Subcutaneous adipose tissue (tissue), 4 donors: ENCODE data around the gene TFF2. TPM values are rescaled to one million over a fixed set of nuclear protein-coding genes. Genes with fewer than 3 reads are reported as not detected.

Experiments
- total RNA-seq, 4 donors: library from RNA; depleted of rRNA; stranded (reverse); fragments of >200 nt; gene quantifications; one replicate each; pipeline ENCODE4 v1.1.0, GENCODE V29; 2016
- TF ChIP-seq, protein P1 (sequence below): fragments of 450-650 bp; IDR thresholded peaks from one replicate; pipeline ENCODE4 v1.5.1; 2016; ENCODE audit warnings: low read depth, mild to moderate bottlenecking, control low read depth, antibody characterized with exemption, moderate library complexity

TFF2 gene
- total RNA-seq, 4 donors from 2014 or later = not detected

DNA sequence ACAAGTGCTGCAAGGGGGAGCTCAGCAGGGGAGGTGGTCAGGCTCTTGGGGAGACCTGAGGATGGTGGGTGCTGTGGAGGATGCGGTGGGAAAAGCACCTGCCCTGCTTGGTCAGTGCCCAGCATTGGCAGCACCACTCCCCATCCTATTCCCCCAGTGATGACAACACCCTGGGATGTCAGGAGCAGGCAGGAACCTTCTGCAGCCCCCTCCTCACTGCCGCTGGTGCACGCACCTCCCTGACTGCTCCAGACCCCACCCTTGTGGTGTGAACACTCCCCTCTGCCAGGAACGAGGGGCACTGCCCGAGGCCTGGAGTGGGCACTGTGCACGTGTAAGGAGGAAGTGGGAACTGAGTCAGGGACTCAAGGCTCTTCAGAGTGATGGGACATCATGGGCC is 32.5 kb upstream of the TFF2 start:
- TF ChIP-seq, protein P1, sequence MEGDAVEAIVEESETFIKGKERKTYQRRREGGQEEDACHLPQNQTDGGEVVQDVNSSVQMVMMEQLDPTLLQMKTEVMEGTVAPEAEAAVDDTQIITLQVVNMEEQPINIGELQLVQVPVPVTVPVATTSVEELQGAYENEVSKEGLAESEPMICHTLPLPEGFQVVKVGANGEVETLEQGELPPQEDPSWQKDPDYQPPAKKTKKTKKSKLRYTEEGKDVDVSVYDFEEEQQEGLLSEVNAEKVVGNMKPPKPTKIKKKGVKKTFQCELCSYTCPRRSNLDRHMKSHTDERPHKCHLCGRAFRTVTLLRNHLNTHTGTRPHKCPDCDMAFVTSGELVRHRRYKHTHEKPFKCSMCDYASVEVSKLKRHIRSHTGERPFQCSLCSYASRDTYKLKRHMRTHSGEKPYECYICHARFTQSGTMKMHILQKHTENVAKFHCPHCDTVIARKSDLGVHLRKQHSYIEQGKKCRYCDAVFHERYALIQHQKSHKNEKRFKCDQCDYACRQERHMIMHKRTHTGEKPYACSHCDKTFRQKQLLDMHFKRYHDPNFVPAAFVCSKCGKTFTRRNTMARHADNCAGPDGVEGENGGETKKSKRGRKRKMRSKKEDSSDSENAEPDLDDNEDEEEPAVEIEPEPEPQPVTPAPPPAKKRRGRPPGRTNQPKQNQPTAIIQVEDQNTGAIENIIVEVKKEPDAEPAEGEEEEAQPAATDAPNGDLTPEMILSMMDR = no peak

DNA sequence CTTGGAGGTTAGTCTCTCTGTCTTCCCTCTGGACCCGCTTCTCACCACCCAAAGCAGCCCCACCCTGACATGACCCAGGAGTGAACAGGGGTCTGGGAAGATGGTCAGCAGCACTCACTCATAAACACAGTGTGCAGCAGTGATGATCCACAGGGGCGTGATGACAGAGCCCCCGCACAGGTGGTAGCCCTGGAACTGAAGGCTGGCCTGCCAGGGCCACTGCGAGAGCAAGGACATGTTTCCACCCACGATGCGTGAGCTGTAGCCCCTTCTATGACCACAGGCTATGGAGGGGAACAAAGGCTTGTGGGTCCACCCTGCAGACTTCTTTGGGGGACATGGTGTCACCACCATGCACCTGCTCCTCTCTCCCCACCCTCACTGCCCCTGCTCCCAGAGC is 32.1 kb upstream of the TFF2 start:
- TF ChIP-seq, protein P1 = no peak

DNA sequence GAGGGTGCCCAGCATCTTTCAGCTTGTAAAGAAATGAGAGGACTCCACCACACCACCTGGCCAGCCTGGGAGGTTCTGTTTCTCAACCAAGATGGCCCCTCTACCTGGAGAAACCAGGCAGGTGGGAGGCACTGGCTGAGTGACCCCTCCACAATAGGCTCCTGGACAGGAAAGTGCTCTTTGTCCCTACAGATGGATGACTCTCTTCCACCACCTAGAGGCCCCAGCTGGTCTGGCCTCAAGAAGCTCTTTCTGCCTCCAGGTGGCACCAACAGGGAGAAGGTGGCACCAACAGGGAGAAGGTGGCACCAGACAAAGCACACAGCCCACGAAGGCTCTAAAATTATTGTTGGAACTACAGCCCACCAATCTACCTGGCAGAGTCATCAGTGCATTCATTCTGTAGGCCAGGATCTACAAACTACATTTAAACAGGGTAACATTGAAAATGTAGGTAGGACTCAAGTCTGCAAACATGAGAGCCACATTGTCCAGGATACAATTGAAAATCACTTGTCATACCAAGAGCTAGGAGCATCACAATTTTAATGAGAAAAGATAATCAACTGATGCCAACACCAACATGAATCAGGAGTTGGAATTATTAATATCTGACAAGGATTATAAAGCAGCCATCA is 30.7 kb upstream of the TFF2 start:
- TF ChIP-seq, protein P1 = no peak

DNA sequence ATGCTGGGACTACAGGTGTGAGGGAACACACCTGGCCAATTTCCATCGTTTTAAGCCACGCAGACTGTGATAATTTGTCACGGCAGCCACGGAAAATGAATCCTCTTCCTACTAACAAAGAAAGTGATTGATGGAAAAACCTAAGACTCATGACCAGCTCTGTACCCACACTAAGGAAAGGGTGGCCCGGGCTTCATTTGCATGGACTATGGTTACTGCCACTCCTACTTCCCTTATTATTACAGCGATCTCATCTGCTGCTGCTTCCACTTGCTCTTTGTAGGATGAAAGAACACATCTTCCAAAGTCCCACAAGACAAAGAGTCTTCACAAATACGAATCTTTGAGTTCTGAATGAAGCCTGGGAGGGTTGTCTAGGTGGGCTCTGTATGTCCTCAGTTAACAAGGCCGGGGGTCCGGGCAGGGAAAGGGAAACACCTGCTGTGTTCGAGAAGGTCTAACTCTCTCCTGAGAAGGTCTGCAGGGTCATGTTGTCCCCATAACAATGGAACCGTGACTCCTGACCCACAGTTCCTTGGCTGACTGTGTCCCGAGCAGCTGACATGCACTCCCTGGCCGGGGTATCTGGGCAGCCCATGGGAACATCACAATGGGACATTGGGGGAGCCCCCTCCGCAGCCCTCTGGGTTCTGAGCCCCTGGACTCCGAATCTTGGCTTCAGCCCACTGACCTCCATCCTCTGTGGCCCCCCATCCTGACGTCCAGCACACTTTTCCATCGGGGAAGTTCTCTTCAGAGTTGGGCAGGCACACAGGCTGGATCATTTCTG is 28.8 kb upstream of the TFF2 start:
- TF ChIP-seq, protein P1 = no peak

DNA sequence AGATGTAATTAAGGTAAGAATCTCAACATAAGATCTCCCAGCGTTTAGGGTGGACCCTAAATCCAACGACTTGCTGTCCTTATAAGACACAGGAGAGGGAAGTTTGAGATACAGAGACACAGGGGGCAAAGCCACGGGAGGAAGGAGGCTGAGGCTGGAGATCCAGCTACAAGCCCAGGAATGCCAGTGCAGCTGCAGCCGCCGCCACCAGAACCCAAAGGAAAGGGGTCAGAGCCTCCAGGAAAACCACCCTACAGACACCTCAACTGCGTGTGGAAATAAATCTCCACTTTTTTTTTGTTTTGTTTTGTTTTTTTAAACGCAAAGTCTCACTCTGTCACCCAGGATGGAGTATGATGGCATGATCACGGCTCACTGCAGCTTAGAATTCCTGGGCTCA is 27.6 kb upstream of the TFF2 start:
- TF ChIP-seq, protein P1 = no peak

DNA sequence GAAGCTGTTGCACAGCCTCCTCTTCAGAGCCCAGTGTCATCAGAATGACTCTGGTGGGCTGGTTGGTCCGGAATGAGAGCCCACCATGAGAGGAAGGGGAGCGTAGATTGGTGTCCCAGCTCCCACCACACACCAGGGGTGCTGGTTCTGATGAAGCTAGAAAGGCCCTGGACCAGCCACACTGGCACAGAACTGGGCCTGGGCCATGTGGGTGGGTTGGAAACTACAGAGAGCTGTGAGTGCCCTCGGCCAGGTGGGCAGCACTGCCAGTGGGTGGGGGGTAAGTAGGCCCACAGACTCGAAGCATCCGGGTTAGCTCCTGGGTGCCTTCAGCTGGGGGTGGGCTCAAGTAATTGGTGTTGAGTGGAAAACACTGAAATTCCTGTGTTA is 27.2 kb upstream of the TFF2 start:
- TF ChIP-seq, protein P1 = no peak

DNA sequence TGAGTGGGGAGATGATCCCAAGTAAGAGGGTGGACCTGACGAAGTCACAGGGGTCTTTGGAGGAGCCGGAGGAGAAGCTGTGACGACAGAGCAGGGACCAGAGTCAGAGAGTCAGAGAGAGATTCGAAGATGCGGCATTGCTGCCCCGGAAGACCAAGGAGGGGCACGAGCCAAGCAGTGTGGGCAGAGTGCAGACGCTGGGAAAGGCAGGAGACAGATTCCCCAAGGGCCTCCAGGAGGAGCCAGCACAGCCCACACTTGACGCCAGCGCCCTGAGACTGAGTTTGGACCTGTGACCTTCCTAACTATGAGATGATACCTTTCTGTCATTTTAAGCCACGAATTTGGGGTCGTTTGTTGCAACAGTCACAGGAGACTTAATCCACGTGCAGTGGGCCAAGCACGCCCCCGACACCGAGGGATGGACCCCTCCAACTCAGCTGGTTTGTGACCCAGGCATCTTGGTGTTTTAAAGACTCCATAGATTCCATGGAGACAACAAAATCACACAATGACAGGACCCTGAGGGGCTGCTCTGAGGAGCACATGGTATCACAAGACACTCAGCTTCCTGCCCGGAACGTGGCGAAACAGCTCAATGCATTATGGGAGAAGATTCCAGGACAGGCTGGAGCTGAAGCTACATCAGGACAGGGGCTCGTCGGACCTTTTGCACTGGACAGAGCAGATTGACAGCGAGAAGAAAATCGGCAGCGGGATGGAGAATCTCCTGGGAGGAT is 26.6 kb upstream of the TFF2 start:
- TF ChIP-seq, protein P1 = no peak
